NT2/D1 (cell line): ENCODE measurements around the gene PMPCA.

Experiments
- DNase-seq: peaks from one replicate; pipeline ENCODE4 v3.0.0-alpha.2; 2011; ENCODE audit warnings: low read depth, low spot score
- H3K27me3 ChIP-seq: 2 replicates; pipeline ENCODE4 v1.6.0; 2011; ENCODE audit warnings: mild to moderate bottlenecking; ENCODE audit not compliant: insufficient read length, insufficient read depth
- H3K36me3 ChIP-seq: 2 replicates; pipeline ENCODE4 v1.6.1; 2011; ENCODE audit warnings: mild to moderate bottlenecking, low read length, mixed read lengths; ENCODE audit not compliant: insufficient read depth, insufficient read length
- H3K4me1 ChIP-seq: 2 replicates; pipeline ENCODE4 v1.5.1; 2011; ENCODE audit not compliant: insufficient read depth, insufficient read length
- H3K4me3 ChIP-seq: 2 replicates; pipeline ENCODE4 v1.5.1; 2011; ENCODE audit warnings: low read depth; ENCODE audit not compliant: insufficient read length
- H3K9ac ChIP-seq: 2 replicates; pipeline ENCODE4 v1.6.0; 2011; ENCODE audit warnings: low read depth; ENCODE audit not compliant: insufficient read length
- H3K9me3 ChIP-seq: 2 replicates; pipeline ENCODE4 v1.5.1; 2011; ENCODE audit warnings: mild to moderate bottlenecking, low read length; ENCODE audit not compliant: insufficient read depth
- SUZ12 ChIP-seq: IDR thresholded peaks from 2 replicates; pipeline ENCODE4 v1.6.1; 2011; ENCODE audit not compliant: insufficient read length, insufficient read depth; ENCODE audit errors: extremely low read depth
- YY1 ChIP-seq: IDR thresholded peaks from 2 replicates; pipeline ENCODE4 v1.6.1; 2011; ENCODE audit not compliant: insufficient read length, insufficient read depth
- ZNF274 ChIP-seq: IDR thresholded peaks from 2 replicates; pipeline ENCODE4 v1.6.1; 2011; ENCODE audit warnings: mild to moderate bottlenecking, low read depth, low read length

Gene PMPCA

DNA sequence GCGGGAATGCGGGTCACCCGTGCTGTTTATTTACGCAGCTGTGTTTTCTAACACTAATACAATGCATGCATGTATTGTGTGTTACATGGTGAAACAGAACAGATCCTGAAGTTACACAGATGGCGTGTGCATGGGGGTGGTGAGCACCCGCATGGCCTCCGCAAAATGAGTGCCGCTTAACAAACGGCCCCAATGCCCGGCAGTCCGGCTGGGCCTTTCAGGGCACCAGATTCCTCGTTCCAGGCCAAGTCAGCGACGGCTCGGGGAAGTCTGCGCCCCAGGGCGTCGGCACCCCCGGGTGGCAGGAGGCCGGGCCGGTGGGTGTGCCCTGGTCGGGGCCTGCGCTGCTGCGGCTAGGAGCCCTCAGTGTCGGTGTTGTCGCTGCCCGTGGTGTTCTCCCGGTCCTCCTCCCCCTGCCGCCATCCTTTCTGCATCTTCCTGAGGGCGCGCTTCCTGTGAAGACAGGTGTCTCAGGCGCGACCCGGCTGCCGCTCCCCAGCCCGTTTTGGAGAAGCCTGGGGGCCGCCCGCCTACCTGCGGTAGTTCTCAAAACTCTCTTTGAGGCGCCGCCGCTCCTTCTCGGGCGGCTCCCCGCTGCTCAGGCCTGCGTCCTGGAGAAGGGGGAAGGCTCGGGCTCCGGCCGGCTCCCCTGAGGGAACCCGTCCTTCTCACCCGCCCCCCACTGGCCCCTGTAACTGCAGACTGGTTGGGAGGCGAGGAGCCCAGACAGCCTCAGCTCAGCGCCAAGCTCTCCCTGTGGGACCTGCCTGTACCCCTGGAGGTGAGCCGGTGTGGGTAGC is 46.3 kb upstream of the PMPCA start:
- H3K9me3 ChIP-seq = no peaks in the 10 kb centered on the region; the same call in 1 of the 2 replicates
- H3K27me3 ChIP-seq = no peaks in the 10 kb centered on the region
- H3K4me3 ChIP-seq = peak overlapping the region; percentile 87
- DNase-seq = no peak
- H3K4me1 ChIP-seq = peaks cover 23% of the 10 kb centered on the region
- H3K36me3 ChIP-seq = peaks cover 80% of the 10 kb centered on the region
- peak overlapping the region; percentile 96 for H3K9ac ChIP-seq
- TF ChIP-seq SUZ12 (no peak), ZNF274 (no peak), YY1 (no peak)

- H3K9me3 ChIP-seq = no peaks in the 10 kb centered on the region; the same call in 1 of the 2 replicates
- TF ChIP-seq SUZ12 = no peak
- no peak for TF ChIP-seq YY1
- no peak for TF ChIP-seq ZNF274
- H3K4me1 ChIP-seq = peaks cover 23% of the 10 kb centered on the region
- H3K36me3 ChIP-seq = peaks cover 80% of the 10 kb centered on the region
- no peaks in the 10 kb centered on the region for H3K27me3 ChIP-seq
- H3K4me3 ChIP-seq = no peak overlapping the region
- no peak for DNase-seq
- H3K9ac ChIP-seq = peak overlapping the region; percentile 8
Measured at GRCh38 chr9:136364942-136365774, 45.3 kb upstream of the PMPCA start.

DNA sequence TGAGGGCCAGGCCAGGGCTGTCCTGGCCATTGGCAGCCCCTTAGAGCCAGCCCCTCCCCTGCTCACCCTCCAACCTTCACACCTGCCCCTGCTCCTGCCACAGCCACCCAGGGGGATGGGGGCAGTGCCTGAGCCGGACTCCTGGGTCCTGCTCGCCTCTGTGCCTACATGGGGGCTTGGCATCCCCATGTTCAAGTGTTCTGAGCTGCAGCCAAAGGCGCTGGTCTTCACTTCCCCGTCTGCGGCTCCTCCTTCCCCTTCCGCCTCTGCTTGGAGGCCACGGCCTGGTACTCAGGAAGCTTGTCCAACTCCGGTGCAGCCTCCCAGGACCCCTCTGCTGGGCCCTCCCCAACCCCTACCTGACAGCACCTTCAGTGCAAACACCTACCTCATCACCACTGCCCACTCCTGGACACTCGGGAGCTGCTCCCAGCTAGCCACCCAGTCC is 44.7 kb upstream of the PMPCA start:
- H3K36me3 ChIP-seq = peaks cover 83% of the 10 kb centered on the region
- TF ChIP-seq SUZ12 (no peak), ZNF274 (no peak), YY1 (no peak)
- no peak overlapping the region for H3K9ac ChIP-seq
- no peak overlapping the region for H3K4me3 ChIP-seq
- no peak for DNase-seq
- no peaks in the 10 kb centered on the region for H3K27me3 ChIP-seq
- peaks cover 23% of the 10 kb centered on the region for H3K4me1 ChIP-seq
- no peaks in the 10 kb centered on the region; the same call in 1 of the 2 replicates for H3K9me3 ChIP-seq

GRCh38 chr9:136366826-136367225 is 43.6 kb upstream of the PMPCA start:
- H3K9me3 ChIP-seq = no peaks in the 10 kb centered on the region; the same call in 1 of the 2 replicates
- H3K9ac ChIP-seq = no peak overlapping the region
- H3K36me3 ChIP-seq = peaks cover 82% of the 10 kb centered on the region
- DNase-seq = no peak
- no peaks in the 10 kb centered on the region for H3K27me3 ChIP-seq
- TF ChIP-seq ZNF274 = no peak
- TF ChIP-seq YY1 = no peak
- TF ChIP-seq SUZ12 = no peak
- peaks cover 23% of the 10 kb centered on the region for H3K4me1 ChIP-seq
- no peak overlapping the region for H3K4me3 ChIP-seq

DNA sequence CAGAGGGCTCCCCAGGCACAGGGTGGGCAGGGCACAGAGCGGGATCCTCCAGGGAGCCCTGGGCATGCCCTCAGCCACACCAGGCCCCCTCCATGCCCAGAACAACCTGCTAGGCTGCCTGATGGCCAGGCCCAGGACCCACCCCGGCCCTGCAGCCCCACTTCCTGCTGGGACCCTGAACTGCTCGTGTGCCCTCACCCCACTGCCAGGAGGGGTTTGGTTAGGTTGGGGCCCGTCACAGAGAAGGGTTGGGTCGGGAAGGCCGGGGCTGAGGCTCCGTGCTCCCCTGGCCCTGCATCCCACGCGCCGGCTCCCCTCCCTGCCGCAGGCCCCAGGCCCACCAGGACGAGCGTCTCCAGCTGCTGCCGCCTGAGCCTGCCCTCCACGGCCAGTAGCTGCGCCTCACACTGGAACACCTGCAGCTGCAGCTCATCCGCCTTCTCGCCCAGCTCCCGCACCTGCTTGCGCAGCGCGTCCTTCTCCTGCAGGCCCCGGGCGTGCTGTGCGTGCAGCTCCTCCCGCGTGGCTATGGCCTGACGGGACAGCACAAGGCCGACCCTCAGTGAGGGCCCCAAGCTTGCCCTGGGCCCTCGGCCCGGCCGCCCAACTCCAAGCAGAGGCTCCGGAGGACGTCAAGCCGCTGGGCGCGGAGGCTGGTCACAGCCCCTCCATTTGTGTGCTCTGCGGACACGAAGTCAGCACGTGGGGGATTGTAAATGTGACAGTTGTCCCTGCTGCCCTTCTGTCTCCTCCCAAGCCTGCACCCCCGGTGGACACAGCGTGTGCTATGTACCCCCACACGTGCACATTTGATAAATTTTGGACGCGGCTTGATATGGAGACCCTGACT is 42.9 kb upstream of the PMPCA start:
- Histone ChIP-seq H3K27me3 (no peaks in the 10 kb centered on the region), H3K4me1 (peaks cover 22% of the 10 kb centered on the region), H3K4me3 (no peak overlapping the region), H3K9ac (peak overlapping the region; percentile 8), H3K36me3 (peaks cover 81% of the 10 kb centered on the region), H3K9me3 (no peaks in the 10 kb centered on the region; the same call in 1 of the 2 replicates)
- TF ChIP-seq ZNF274 = no peak
- no peak for TF ChIP-seq YY1
- TF ChIP-seq SUZ12 = no peak
- DNase-seq = no peak

GRCh38 chr9:136368190-136368589 is 42.3 kb upstream of the PMPCA start:
- peaks cover 27% of the 10 kb centered on the region for H3K4me1 ChIP-seq
- no peaks in the 10 kb centered on the region for H3K27me3 ChIP-seq
- TF ChIP-seq ZNF274 (no peak), SUZ12 (no peak), YY1 (no peak)
- no peak for DNase-seq
- H3K4me3 ChIP-seq = no peak overlapping the region
- H3K9ac ChIP-seq = peak overlapping the region; percentile 8
- H3K36me3 ChIP-seq = peaks cover 84% of the 10 kb centered on the region
- H3K9me3 ChIP-seq = no peaks in the 10 kb centered on the region; the same call in 1 of the 2 replicates
